Calu3 (cell line): ENCODE measurements around the gene CLEC11A. TPM values are rescaled to one million over a fixed set of nuclear protein-coding genes. Genes with fewer than 3 reads are reported as not detected.

Experiments used
- BruUV-seq: library from RNA; stranded (reverse); fragments of 400-500 nt; replicated peaks from 2 replicates; lab custom pipeline; 2021; lab: Mats Ljungman, UMichigan
- CTCF ChIA-PET: fragments of 300-600 bp; sonication (Branson Sonifier 250); formaldehyde crosslinking; loops from one replicate; lab custom pipeline; 2022; ENCODE audit warnings: antibody characterized with exemption; lab: Charles Lee
- DNase-seq: peaks from one replicate; pipeline ENCODE4 v3.0.0; 2022
- H3K27ac Mint-ChIP-seq: one replicate; pipeline ENCODE4 v1.8.0; 2022; ENCODE audit warnings: mixed read lengths; ENCODE audit not compliant: unreplicated experiment
- H3K27me3 Mint-ChIP-seq: one replicate; pipeline ENCODE4 v1.8.0; 2022; ENCODE audit warnings: mixed read lengths; ENCODE audit not compliant: unreplicated experiment
- H3K36me3 Mint-ChIP-seq: one replicate; pipeline ENCODE4 v1.8.0; 2022; ENCODE audit warnings: mild to moderate bottlenecking, moderate library complexity, mixed read lengths; ENCODE audit not compliant: insufficient read depth, unreplicated experiment
- H3K4me1 Mint-ChIP-seq: one replicate; pipeline ENCODE4 v1.8.0; 2022; ENCODE audit warnings: mild to moderate bottlenecking, low read depth, mixed read lengths; ENCODE audit not compliant: unreplicated experiment
- H3K4me3 Mint-ChIP-seq: one replicate; pipeline ENCODE4 v1.8.0; 2022; ENCODE audit warnings: mild to moderate bottlenecking, low read depth, moderate library complexity, mixed read lengths; ENCODE audit not compliant: unreplicated experiment
- H3K9me3 Mint-ChIP-seq: one replicate; pipeline ENCODE4 v1.8.0; 2022; ENCODE audit warnings: low read depth, mixed read lengths; ENCODE audit not compliant: unreplicated experiment
- CTCF ChIP-seq: fragments of 200-600 bp; IDR thresholded peaks from one replicate; pipeline ENCODE4 v1.8.0; 2022; ENCODE audit warnings: antibody characterized with exemption; ENCODE audit not compliant: unreplicated experiment
- intact Hi-C: fragments of 100-400 bp; cut with micrococcal nuclease; formaldehyde crosslinking; loops from one replicate; pipeline ENCODE4 v1.10.0; 2022; ENCODE audit not compliant: unreplicated experiment
- total RNA-seq: library from RNA; stranded (reverse); gene quantifications from 2 replicates; pipeline ENCODE4 v1.2.3, GENCODE V29; 2022

Gene CLEC11A
- total RNA-seq, 1 experiment from 2014 or later, result 2.4 TPM

GRCh38 chr19:50690439-50690838, 32.7 kb upstream of the CLEC11A start:
- H3K9me3 Mint-ChIP-seq, result no peaks in the 10 kb centered on the region
- DNase-seq, result no peak
- CTCF ChIA-PET, result no interaction called here
- H3K36me3 Mint-ChIP-seq, result peaks cover 8% of the 10 kb centered on the region
- no peak for TF ChIP-seq CTCF
- no peaks in the 10 kb centered on the region for H3K4me1 Mint-ChIP-seq
- peaks cover 92% of the 10 kb centered on the region for H3K27me3 Mint-ChIP-seq
- no TSS peak for BruUV-seq
- intact Hi-C loops, result no loop called here
- H3K4me3 Mint-ChIP-seq, result no peak overlapping the region
- H3K27ac Mint-ChIP-seq, result no peak overlapping the region

GRCh38 chr19:50693064-50693975, 29.8 kb upstream of the CLEC11A start:
- peaks cover 92% of the 10 kb centered on the region for H3K27me3 Mint-ChIP-seq
- intact Hi-C loops, result no loop called here
- H3K27ac Mint-ChIP-seq, result no peak overlapping the region
- H3K36me3 Mint-ChIP-seq, result peaks cover 8% of the 10 kb centered on the region
- no TSS peak for BruUV-seq
- H3K4me3 Mint-ChIP-seq, result no peak overlapping the region
- no peaks in the 10 kb centered on the region for H3K9me3 Mint-ChIP-seq
- CTCF ChIA-PET, result no interaction called here
- no peaks in the 10 kb centered on the region for H3K4me1 Mint-ChIP-seq
- no peak for TF ChIP-seq CTCF
- no peak for DNase-seq

- Mint-ChIP-seq H3K27ac (no peak overlapping the region), H3K9me3 (no peaks in the 10 kb centered on the region), H3K36me3 (peaks cover 8% of the 10 kb centered on the region), H3K4me1 (no peaks in the 10 kb centered on the region), H3K4me3 (no peak overlapping the region), H3K27me3 (peaks cover 92% of the 10 kb centered on the region)
- TF ChIP-seq CTCF, result no peak
- no peak for DNase-seq
- no TSS peak for BruUV-seq
- CTCF ChIA-PET, result interaction anchor here (1.3 kb wide), 1 partner anchor 9 kb away, joined by 5 read pairs; no protein-coding TSS in a partner anchor
- intact Hi-C loops, result no loop called here
Observed at GRCh38 chr19:50694815-50695145, 28.4 kb upstream of the CLEC11A start.

GRCh38 chr19:50695251-50696093, 27.7 kb upstream of the CLEC11A start:
- no peaks in the 10 kb centered on the region for H3K4me1 Mint-ChIP-seq
- no TSS peak for BruUV-seq
- peaks cover 8% of the 10 kb centered on the region for H3K36me3 Mint-ChIP-seq
- no peak for TF ChIP-seq CTCF
- no peak overlapping the region for H3K27ac Mint-ChIP-seq
- intact Hi-C loops, result no loop called here
- H3K27me3 Mint-ChIP-seq, result peaks cover 92% of the 10 kb centered on the region
- no peak overlapping the region for H3K4me3 Mint-ChIP-seq
- H3K9me3 Mint-ChIP-seq, result no peaks in the 10 kb centered on the region
- no peak for DNase-seq
- CTCF ChIA-PET, result interaction anchor here (0.6 to 1.3 kb wide), 2 partner anchors 8 to 732 kb away, joined by 5 to 6 read pairs; no protein-coding TSS in a partner anchor
